CD4-positive, alpha-beta T cell treated with Interleukin-10 for 1 hour (primary cell): ENCODE data around the gene MLEC.
A peak's percentile ranks its signal among the peaks of the same experiment; 100 is the strongest.

Experiments used
- DNase-seq: peaks from one replicate; pipeline ENCODE4 v3.0.0-alpha.2; 2020

The MLEC gene

GRCh38 chr12:120693848-120694247 lies 6.9 kb downstream of the MLEC start:
- no peak for DNase-seq

GRCh38 chr12:120696626-120697025 lies 9.7 kb downstream of the MLEC start:
- no peak for DNase-seq

- DNase-seq: no peak
Observed at GRCh38 chr12:120697344-120697743, 10.4 kb downstream of the MLEC start.

GRCh38 chr12:120698665-120699064 lies 11.7 kb downstream of the MLEC start:
- DNase-seq: no peak

GRCh38 chr12:120699553-120699952 lies 12.6 kb downstream of the MLEC start:
- DNase-seq: no peak

- no peak for DNase-seq
Observed at GRCh38 chr12:120700886-120701285, 13.9 kb downstream of the MLEC start.

GRCh38 chr12:120702637-120703036 lies 15.7 kb downstream of the MLEC start:
- no peak for DNase-seq

- no peak for DNase-seq
Observed at GRCh38 chr12:120703311-120703942, 16.5 kb downstream of the MLEC start.

- DNase-seq: no peak
Observed at GRCh38 chr12:120705618-120706017, 18.7 kb downstream of the MLEC start.

- DNase-seq: no peak
Observed at GRCh38 chr12:120706029-120706428, 19.1 kb downstream of the MLEC start.

GRCh38 chr12:120708651-120709050 lies 21.7 kb downstream of the MLEC start:
- DNase-seq: no peak

GRCh38 chr12:120710031-120710804 lies 23.3 kb downstream of the MLEC start, which contains the start of gene UNC119B:
Gene UNC119B (plus strand): TSS chr12:120710458. CDS start chr12:120710475, 17 bp downstream.
- DNase-seq: peak; percentile 76

- peak; percentile 30 for DNase-seq
Observed at GRCh38 chr12:120710805-120711296, 23.9 kb downstream of the MLEC start.

- DNase-seq: no peak
Observed at GRCh38 chr12:120711411-120711810, 24.5 kb downstream of the MLEC start.

- DNase-seq: no peak
Observed at GRCh38 chr12:120712610-120713009, 25.7 kb downstream of the MLEC start.

- peak; percentile 88 for DNase-seq
Observed at GRCh38 chr12:120713861-120714482, 27.0 kb downstream of the MLEC start.

- no peak for DNase-seq
Observed at GRCh38 chr12:120718055-120718454, 31.1 kb downstream of the MLEC start.

- DNase-seq: no peak
Observed at GRCh38 chr12:120719072-120719471, 32.1 kb downstream of the MLEC start.

GRCh38 chr12:120719496-120720233 lies 32.7 kb downstream of the MLEC start:
- no peak for DNase-seq

- DNase-seq: no peak
Observed at GRCh38 chr12:120720234-120720986, 33.5 kb downstream of the MLEC start.

- no peak for DNase-seq
Observed at GRCh38 chr12:120720987-120721801, 34.2 kb downstream of the MLEC start.
